ENCODE data around the gene CDC42SE1.
A peak's percentile ranks its signal among the peaks of the same experiment; 100 is the strongest.

The CDC42SE1 gene

GRCh38 chr1:151009674-151010345 is 49.6 kb downstream of the CDC42SE1 start:
- peak overlapping the region; percentile 91 for H3K4me3 ChIP-seq
- H3K27ac ChIP-seq: peak overlapping the region in 1 of 2 donors; percentile 94
- no peak for DNase-seq (ENCODE audit: low spot score)
- TF ChIP-seq CTCF (IDR thresholded peaks at IDR 0.05): no peak

- no peak for DNase-seq (ENCODE audit: low spot score)
- Histone ChIP-seq H3K27ac (peak overlapping the region; percentile 64 to 94), H3K4me3 (peak overlapping the region; percentile 91)
- no peak for TF ChIP-seq CTCF (IDR thresholded peaks at IDR 0.05)
Observed at GRCh38 chr1:151009206-151009587, 50.2 kb downstream of the CDC42SE1 start.

DNA sequence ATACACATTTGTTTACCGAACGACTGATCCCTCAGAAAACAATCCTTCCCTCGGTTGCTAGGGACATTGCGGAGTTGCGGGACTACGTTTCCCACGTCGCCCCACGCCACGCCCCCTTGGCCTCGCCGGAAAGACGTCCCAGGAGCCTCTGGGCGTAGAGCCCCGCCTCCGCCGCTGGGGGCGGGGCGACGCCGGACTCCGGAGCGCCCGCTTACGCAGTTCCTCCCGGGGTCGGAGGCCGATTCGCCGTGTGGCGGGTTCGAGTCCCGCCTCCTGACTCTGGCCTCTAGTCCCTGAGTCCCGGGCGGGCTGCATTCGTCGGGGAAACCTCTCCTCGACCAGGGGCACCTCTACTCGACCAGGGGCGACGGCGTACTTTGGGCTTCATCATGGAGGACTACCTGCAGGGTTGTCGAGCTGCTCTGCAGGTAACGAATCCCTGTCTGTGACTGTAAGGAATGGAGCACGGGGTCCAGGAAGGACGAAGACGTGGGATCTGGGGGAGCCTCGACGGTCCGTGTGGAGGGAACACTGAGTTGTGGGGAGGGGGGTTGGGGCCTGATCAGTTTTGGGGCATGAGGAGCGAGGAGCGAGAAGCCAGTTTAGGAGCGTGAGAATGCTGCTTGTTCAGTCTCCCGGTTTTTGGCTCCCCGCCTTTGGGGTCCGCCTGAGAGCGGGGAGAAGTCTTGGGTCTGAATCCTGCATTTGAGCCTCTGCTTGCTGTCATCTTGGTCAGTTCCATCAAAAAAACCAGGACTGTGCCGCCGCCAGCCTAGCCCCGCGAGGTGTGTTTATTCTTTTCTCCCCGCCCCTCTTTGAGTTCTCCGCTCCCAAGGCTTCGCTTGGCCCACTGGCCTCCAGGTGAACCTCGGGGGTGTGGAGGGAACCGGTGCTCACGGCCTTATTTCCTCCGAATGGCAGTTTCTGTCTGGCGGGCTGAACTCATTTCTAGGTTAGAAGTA is 50.9 kb downstream of the CDC42SE1 start, which contains the start of gene PRUNE1:
Gene PRUNE1, plus strand, starts transcription at position 206 of the 962 bp plus-strand sequence. Its CDS starts 184 bp downstream, at position 390.
- no peak for TF ChIP-seq CTCF (IDR thresholded peaks at IDR 0.05)
- peak; percentile 98 for DNase-seq (ENCODE audit: low spot score)
- H3K27ac ChIP-seq: peak within 1 kb of the TSS; percentile 64 to 94
- H3K4me3 ChIP-seq: peak within 1 kb of the TSS; percentile 91

GRCh38 chr1:151007853-151008243 is 51.6 kb downstream of the CDC42SE1 start:
- TF ChIP-seq CTCF (IDR thresholded peaks at IDR 0.05): no peak
- H3K27ac ChIP-seq: peak overlapping the region; percentile 64 to 94
- H3K4me3 ChIP-seq: peak overlapping the region; percentile 91
- no peak for DNase-seq (ENCODE audit: low spot score)

DNA sequence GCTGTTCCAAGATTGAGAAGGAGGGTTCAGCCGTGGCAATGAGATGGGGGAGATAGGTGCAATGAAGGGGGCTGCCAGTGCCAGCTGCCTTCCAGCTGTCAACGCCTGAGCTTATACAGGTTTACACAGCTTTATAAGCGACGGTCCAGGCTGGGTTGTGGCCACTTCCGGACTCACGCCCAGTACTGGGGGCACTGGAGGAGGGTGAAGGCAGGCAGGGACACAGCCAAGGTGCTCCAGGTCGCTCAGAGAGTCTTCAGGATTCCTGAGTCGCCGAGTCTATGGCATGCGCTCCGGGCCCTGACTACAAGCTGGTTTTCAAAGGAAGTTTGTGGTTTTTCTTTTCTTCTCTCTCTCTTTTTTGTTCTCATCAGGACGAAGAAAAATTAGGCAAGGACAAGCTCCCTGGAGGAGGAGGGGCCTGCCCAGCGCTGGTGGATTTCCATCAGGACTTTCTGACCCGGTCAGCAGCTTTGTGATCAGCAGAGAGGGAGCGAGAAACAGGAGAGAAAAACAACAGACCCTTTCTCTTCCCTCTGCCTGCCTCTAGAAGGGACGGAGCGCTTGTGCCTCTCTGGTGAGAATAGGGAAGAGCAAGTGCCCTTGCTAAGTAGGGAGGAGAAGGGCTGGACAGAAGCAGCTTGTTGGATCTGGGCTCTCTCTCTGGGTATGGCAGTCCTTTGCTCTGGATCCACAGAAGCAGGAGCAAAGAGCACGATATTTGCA is 52.9 kb downstream of the CDC42SE1 start, which contains the start of gene MINDY1:
Gene MINDY1, minus strand, starts transcription at position 576 of the 726 bp plus-strand sequence. CDS start 4,285 bp downstream, outside the sequence.
- H3K4me3 ChIP-seq: peak within 1 kb of the TSS; percentile 91
- no peak for DNase-seq (ENCODE audit: low spot score)

More for the DNA sequence above, 52.9 kb downstream of the CDC42SE1 start, which contains the start of gene MINDY1:
- peak within 1 kb of the TSS; percentile 64 to 94 for H3K27ac ChIP-seq
- TF ChIP-seq CTCF (IDR thresholded peaks at IDR 0.05): peak; percentile 29
